Measurements from ENCODE around the gene ELP2. TPM values are rescaled to one million over a fixed set of nuclear protein-coding genes. Genes with fewer than 3 reads are reported as not detected.

Gene ELP2
- total and polyA plus RNA-seq, 2 donors from 2014 or later: 55.9 to 74.0 TPM

DNA sequence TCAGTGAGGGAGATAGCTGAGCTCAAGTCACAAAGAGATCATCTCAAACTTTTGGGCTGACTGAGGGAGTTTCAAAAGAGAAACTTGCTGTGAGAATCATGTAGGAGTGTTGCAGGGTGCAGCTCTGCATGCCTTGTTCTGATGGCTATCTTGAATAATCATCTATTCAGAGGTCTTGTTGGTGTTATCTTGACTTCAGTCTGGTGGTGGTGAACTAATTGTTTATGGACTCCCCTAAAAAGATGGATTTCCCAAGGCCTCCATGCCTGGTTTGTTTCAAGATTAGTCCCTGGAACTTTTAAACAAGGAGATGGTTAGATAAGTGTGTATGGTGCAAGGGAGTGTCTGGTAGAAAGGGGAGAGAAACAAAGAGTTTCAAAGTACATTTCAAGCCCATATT, 30.4 kb upstream of the ELP2 start:
- DNase-seq (no peak), FAIRE-seq (no peak)
- Histone ChIP-seq H3K27ac (ENCODE audit: low read depth in 2 of 2, low read length in 2 of 2) (no peak overlapping the region), H3K4me1 (ENCODE audit: control insufficient read depth in 2 of 3, insufficient read depth in 2 of 3, low read depth in 1 of 3, low read length in 3 of 3) (no peaks in the 10 kb centered on the region), H3K27me3 (ENCODE audit: control insufficient read depth, insufficient read depth, low read length) (no peaks in the 10 kb centered on the region), H3K36me3 (ENCODE audit: control insufficient read depth in 2 of 3, insufficient read depth in 3 of 3, low read length in 3 of 3) (no peaks in the 10 kb centered on the region), H3K9me3 (ENCODE audit: control insufficient read depth in 2 of 3, insufficient read depth in 1 of 3, low read length in 3 of 3) (peaks cover 0 to 12% (median 3%) of the 10 kb centered on the region in 3 donors), H3K4me3 (ENCODE audit: low read length in 3 of 3) (no peak overlapping the region), H3K9ac (ENCODE audit: low read length in 3 of 3) (no peak overlapping the region)
- intact Hi-C loops (cut with DNase I): loop anchor here (10.0 kb wide), 1 partner anchor 185 kb away; no protein-coding TSS in a partner anchor
- TF ChIP-seq, protein P1, sequence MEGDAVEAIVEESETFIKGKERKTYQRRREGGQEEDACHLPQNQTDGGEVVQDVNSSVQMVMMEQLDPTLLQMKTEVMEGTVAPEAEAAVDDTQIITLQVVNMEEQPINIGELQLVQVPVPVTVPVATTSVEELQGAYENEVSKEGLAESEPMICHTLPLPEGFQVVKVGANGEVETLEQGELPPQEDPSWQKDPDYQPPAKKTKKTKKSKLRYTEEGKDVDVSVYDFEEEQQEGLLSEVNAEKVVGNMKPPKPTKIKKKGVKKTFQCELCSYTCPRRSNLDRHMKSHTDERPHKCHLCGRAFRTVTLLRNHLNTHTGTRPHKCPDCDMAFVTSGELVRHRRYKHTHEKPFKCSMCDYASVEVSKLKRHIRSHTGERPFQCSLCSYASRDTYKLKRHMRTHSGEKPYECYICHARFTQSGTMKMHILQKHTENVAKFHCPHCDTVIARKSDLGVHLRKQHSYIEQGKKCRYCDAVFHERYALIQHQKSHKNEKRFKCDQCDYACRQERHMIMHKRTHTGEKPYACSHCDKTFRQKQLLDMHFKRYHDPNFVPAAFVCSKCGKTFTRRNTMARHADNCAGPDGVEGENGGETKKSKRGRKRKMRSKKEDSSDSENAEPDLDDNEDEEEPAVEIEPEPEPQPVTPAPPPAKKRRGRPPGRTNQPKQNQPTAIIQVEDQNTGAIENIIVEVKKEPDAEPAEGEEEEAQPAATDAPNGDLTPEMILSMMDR (IDR thresholded peaks at IDR 0.05; ENCODE audit: borderline replicate concordance, extremely low read depth, insufficient read depth): no peak

DNA sequence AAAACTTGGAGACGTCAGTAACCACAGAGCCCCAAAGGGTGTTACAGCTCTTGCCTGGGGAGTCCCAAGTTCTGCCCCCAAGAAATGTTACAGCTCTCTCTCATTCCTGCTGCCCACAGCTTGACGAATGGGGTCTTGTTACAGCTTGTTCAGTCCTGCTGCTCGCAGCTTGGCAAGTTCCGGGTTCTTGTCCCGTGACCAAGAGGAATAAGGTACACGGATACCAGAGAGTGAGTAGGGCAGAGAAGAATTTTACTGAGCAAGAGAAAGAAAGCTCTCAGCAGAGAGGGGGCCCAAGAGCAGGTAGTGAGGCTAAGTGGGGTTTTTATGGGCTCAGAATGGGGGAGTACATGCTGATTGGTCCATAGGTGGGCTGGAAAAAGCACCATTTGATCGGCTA, 27.8 kb upstream of the ELP2 start:
- TF ChIP-seq, protein P1 (IDR thresholded peaks at IDR 0.05; ENCODE audit: borderline replicate concordance, extremely low read depth, insufficient read depth): no peak
- Histone ChIP-seq H3K4me1 (ENCODE audit: control insufficient read depth in 2 of 3, insufficient read depth in 2 of 3, low read depth in 1 of 3, low read length in 3 of 3) (no peaks in the 10 kb centered on the region), H3K9me3 (ENCODE audit: control insufficient read depth in 2 of 3, insufficient read depth in 1 of 3, low read length in 3 of 3) (peaks cover 0 to 12% (median 3%) of the 10 kb centered on the region in 3 donors), H3K9ac (ENCODE audit: low read length in 3 of 3) (no peak overlapping the region), H3K27me3 (ENCODE audit: control insufficient read depth, insufficient read depth, low read length) (no peaks in the 10 kb centered on the region), H3K4me3 (ENCODE audit: low read length in 3 of 3) (no peak overlapping the region), H3K36me3 (ENCODE audit: control insufficient read depth in 2 of 3, insufficient read depth in 3 of 3, low read length in 3 of 3) (no peaks in the 10 kb centered on the region), H3K27ac (ENCODE audit: low read depth in 2 of 2, low read length in 2 of 2) (no peak overlapping the region)
- no peak for FAIRE-seq
- intact Hi-C loops (cut with DNase I): no loop called here
- DNase-seq: no peak

DNA sequence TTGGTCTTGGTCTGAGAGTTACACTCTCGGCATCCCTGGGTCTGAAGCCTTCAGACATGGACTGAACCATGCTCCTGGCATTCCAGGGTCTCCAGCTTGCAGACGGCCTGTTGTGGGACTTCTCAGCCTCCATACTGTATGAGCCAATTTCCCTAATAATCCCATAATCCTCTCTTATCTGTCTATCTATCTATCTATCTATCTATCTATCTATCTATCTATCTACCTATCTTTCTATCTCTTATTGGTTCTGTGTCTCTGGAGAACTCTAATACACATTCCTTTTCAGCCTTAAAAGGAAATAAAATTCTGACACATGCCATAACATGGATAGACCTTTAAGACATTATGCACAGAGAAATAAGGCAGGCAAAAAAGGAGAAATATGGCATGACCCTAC, 24.9 kb upstream of the ELP2 start:
- DNase-seq (no peak), FAIRE-seq (no peak)
- Histone ChIP-seq H3K9me3 (ENCODE audit: control insufficient read depth in 2 of 3, insufficient read depth in 1 of 3, low read length in 3 of 3) (peaks cover 0 to 12% (median 3%) of the 10 kb centered on the region in 3 donors), H3K9ac (ENCODE audit: low read length in 3 of 3) (no peak overlapping the region), H3K27me3 (ENCODE audit: control insufficient read depth, insufficient read depth, low read length) (no peaks in the 10 kb centered on the region), H3K4me3 (ENCODE audit: low read length in 3 of 3) (no peak overlapping the region), H3K27ac (ENCODE audit: low read depth in 2 of 2, low read length in 2 of 2) (no peak overlapping the region), H3K36me3 (ENCODE audit: control insufficient read depth in 2 of 3, insufficient read depth in 3 of 3, low read length in 3 of 3) (no peaks in the 10 kb centered on the region), H3K4me1 (ENCODE audit: control insufficient read depth in 2 of 3, insufficient read depth in 2 of 3, low read depth in 1 of 3, low read length in 3 of 3) (no peaks in the 10 kb centered on the region)
- TF ChIP-seq, protein P1 (IDR thresholded peaks at IDR 0.05; ENCODE audit: borderline replicate concordance, extremely low read depth, insufficient read depth): no peak
- intact Hi-C loops (cut with DNase I): no loop called here

DNA sequence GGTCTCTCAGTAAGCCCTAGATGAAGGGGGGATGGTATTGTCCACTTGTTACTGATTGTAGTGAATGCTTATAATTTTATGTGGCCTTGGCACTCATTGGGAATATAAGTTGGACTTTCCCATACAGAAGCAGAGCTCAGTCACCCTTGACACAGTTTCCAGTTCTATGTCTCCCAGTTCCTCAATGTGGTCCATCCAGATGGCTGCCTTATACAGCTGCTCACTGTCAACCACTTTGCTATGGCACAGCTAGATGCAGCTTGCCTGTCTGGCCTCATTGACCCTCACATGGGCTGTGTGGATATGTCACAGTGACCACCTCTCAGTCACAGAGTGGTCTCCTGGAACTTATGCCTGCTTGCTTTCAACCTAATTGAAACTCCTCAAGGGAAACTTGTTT, 22.2 kb upstream of the ELP2 start:
- peaks cover 0 to 2% (median 0%) of the 10 kb centered on the region in 3 donors for H3K9me3 ChIP-seq (ENCODE audit: control insufficient read depth in 2 of 3, insufficient read depth in 1 of 3, low read length in 3 of 3)
- TF ChIP-seq, protein P1 (IDR thresholded peaks at IDR 0.05; ENCODE audit: borderline replicate concordance, extremely low read depth, insufficient read depth): no peak
- H3K36me3 ChIP-seq (ENCODE audit: control insufficient read depth in 2 of 3, insufficient read depth in 3 of 3, low read length in 3 of 3): peaks cover 2 to 9% (median 7%) of the 10 kb centered on the region in 3 donors
- no peak overlapping the region for H3K4me3 ChIP-seq (ENCODE audit: low read length in 3 of 3)
- intact Hi-C loops (cut with DNase I): no loop called here
- FAIRE-seq (no peak), DNase-seq (no peak)
- H3K4me1 ChIP-seq (ENCODE audit: control insufficient read depth in 2 of 3, insufficient read depth in 2 of 3, low read depth in 1 of 3, low read length in 3 of 3): no peaks in the 10 kb centered on the region
- no peaks in the 10 kb centered on the region for H3K27me3 ChIP-seq (ENCODE audit: control insufficient read depth, insufficient read depth, low read length)
- no peak overlapping the region for H3K27ac ChIP-seq (ENCODE audit: low read depth in 2 of 2, low read length in 2 of 2)
- no peak overlapping the region for H3K9ac ChIP-seq (ENCODE audit: low read length in 3 of 3)
